ENCODE results near the gene KDM4B. TPM values are rescaled to one million over a fixed set of nuclear protein-coding genes. Genes with fewer than 3 reads are reported as not detected.

The KDM4B gene
- polyA plus RNA-seq, 1 of the 3 experiments (the other 2 are of a cell fraction), result 12.2 TPM

DNA sequence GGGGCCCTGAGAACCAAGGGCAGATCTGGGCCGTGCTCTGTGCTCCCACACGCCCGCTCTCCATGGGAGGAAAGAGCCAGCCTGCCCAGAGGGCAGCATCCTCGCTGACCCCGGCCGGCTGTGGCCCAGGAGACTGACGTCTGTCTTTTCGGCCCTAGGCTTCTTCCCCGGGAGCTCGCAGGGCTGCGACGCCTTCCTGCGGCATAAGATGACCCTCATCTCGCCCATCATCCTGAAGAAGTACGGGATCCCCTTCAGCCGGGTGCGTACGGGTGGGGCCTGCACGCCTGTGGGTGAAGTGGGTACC is 108.2 kb downstream of the KDM4B start:
- Histone ChIP-seq H3K9me2 (no peaks in the 10 kb centered on the region), H3K9me3 (no peaks in the 10 kb centered on the region), H4K20me1 (ENCODE audit: insufficient read depth) (0 out of 2 replicates have a peak, but pooled peaks cover 4% of the 10 kb centered on the region), H3K79me2 (ENCODE audit: insufficient read depth) (no peaks in the 10 kb centered on the region), H3K27ac (ENCODE audit: low read depth in 2 of 2, low read length in 1 of 2) (no peak overlapping the region), H2AFZ (ENCODE audit: low read depth) (no peak overlapping the region), H3K27me3 (ENCODE audit: insufficient read depth) (no peaks in the 10 kb centered on the region), H3K9ac (no peak overlapping the region), H3K4me3 (ENCODE audit: low read depth in 2 of 2, low read length in 1 of 2) (no peak overlapping the region), H3K4me1 (ENCODE audit: control insufficient read depth in 1 of 2, insufficient read depth in 2 of 2, low read depth in 1 of 2, low read length in 1 of 2) (peaks cover 3 to 12% of the 10 kb centered on the region in 2 experiments; a peak in 2 of 4 replicates), H3K36me3 (replicated peaks in 1 of 2; ENCODE audit: control insufficient read depth in 1 of 2, insufficient read depth in 2 of 2, low read length in 1 of 2) (peaks cover 4 to 52% of the 10 kb centered on the region in 2 experiments), H3K4me2 (no peak overlapping the region), H3F3A (replicated peaks; ENCODE audit: insufficient read depth) (no peaks in the 10 kb centered on the region)
- no peak for DNase-seq
- POLR2A ChIA-PET, result no interaction called here
- 100% methylated on average over 3 of the region's 19 CpGs for WGBS (ENCODE audit: low lambda C conversion rate)
- TF ChIP-seq MEF2A (IDR thresholded peaks at IDR 0.05; ENCODE audit: borderline replicate concordance, low read depth), result no peak
- CTCF ChIA-PET, result interaction anchor here (1.0 kb wide), 2 partner anchors 9 kb away, joined by 3 to 4 read pairs; no protein-coding TSS in a partner anchor

DNA sequence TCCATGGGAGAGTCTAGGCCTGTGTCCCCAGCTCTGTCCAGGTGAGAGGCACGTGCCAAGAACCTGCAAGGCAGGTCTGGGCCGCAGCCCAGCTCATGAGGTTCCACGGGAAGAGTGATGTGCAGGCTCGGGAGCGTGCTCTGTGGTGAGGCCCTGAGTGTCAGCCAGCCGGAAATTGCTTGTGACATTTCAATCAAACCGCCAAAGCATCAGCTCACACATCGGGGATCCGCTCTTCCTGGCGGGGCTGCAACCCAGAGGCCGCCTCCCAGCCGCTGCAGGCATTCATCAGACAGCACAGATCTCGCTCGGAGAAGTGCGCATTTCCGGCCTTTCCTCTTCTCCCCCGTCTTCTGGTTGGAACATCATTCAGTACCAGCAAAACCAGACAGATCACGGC is 109.3 kb downstream of the KDM4B start:
- Histone ChIP-seq H3K9ac (no peak overlapping the region), H3K27me3 (ENCODE audit: insufficient read depth) (no peaks in the 10 kb centered on the region), H3K9me3 (no peaks in the 10 kb centered on the region), H3K79me2 (ENCODE audit: insufficient read depth) (no peaks in the 10 kb centered on the region), H3K4me3 (ENCODE audit: low read depth in 2 of 2, low read length in 1 of 2) (no peak overlapping the region), H3K27ac (ENCODE audit: low read depth in 2 of 2, low read length in 1 of 2) (no peak overlapping the region), H4K20me1 (ENCODE audit: insufficient read depth) (0 out of 2 replicates have a peak, but pooled peaks cover 4% of the 10 kb centered on the region), H3K9me2 (no peaks in the 10 kb centered on the region), H2AFZ (ENCODE audit: low read depth) (no peak overlapping the region), H3K4me2 (no peak overlapping the region), H3F3A (replicated peaks; ENCODE audit: insufficient read depth) (no peaks in the 10 kb centered on the region), H3K36me3 (replicated peaks in 1 of 2; ENCODE audit: control insufficient read depth in 1 of 2, insufficient read depth in 2 of 2, low read length in 1 of 2) (peaks cover 0 to 56% of the 10 kb centered on the region in 2 experiments), H3K4me1 (ENCODE audit: control insufficient read depth in 1 of 2, insufficient read depth in 2 of 2, low read depth in 1 of 2, low read length in 1 of 2) (peaks cover 3 to 12% of the 10 kb centered on the region in 2 experiments; a peak in 2 of 4 replicates)
- ChIA-PET POLR2A (no interaction called here), CTCF (interaction anchor here (1.0 to 1.4 kb wide), 2 partner anchors 8 to 60 kb away, joined by 3 to 4 read pairs; no protein-coding TSS in a partner anchor)
- no peak for DNase-seq
- WGBS (ENCODE audit: low lambda C conversion rate), result 96% methylated on average over 18 of the region's 18 CpGs
- TF ChIP-seq MXI1 (IDR thresholded peaks at IDR 0.05; ENCODE audit: low read depth, low read length) (no peak), FOXM1 (IDR thresholded peaks at IDR 0.05; ENCODE audit: low read depth) (no peak), GATA2 (CRISPR knock-in tag; IDR thresholded peaks at IDR 0.05) (no peak), RAD21 (IDR thresholded peaks at IDR 0.05; ENCODE audit: low read length) (no peak), NRF1 (IDR thresholded peaks at IDR 0.05; ENCODE audit: low read depth, low read length) (no peak), SIN3A (IDR thresholded peaks at IDR 0.05; ENCODE audit: borderline replicate concordance, low read depth, low read length) (no peak), RXRA (IDR thresholded peaks at IDR 0.05; ENCODE audit: borderline replicate concordance, low read depth) (no peak), TAF1 (IDR thresholded peaks at IDR 0.05; ENCODE audit: borderline replicate concordance, low read depth, low read length) (no peak)
- TF ChIP-seq, protein P1, sequence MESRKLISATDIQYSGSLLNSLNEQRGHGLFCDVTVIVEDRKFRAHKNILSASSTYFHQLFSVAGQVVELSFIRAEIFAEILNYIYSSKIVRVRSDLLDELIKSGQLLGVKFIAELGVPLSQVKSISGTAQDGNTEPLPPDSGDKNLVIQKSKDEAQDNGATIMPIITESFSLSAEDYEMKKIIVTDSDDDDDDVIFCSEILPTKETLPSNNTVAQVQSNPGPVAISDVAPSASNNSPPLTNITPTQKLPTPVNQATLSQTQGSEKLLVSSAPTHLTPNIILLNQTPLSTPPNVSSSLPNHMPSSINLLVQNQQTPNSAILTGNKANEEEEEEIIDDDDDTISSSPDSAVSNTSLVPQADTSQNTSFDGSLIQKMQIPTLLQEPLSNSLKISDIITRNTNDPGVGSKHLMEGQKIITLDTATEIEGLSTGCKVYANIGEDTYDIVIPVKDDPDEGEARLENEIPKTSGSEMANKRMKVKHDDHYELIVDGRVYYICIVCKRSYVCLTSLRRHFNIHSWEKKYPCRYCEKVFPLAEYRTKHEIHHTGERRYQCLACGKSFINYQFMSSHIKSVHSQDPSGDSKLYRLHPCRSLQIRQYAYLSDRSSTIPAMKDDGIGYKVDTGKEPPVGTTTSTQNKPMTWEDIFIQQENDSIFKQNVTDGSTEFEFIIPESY (IDR thresholded peaks at IDR 0.05; ENCODE audit: borderline replicate concordance, low read depth), result no peak
- TF ChIP-seq, protein P2, sequence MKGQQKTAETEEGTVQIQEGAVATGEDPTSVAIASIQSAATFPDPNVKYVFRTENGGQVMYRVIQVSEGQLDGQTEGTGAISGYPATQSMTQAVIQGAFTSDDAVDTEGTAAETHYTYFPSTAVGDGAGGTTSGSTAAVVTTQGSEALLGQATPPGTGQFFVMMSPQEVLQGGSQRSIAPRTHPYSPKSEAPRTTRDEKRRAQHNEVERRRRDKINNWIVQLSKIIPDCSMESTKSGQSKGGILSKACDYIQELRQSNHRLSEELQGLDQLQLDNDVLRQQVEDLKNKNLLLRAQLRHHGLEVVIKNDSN (IDR thresholded peaks at IDR 0.05; ENCODE audit: borderline replicate concordance, low read depth), result no peak
